ENCODE data around the gene FOXO3. TPM values are rescaled to one million over a fixed set of nuclear protein-coding genes. Genes with fewer than 3 reads are reported as not detected.
A peak's percentile ranks its signal among the peaks of the same experiment; 100 is the strongest.

The FOXO3 gene
- total RNA-seq, 3 donors from 2014 or later (not counting 1 experiment from before 2014, with no cell fraction given): 43.1 to 70.4 (median 51.3) TPM

- Histone ChIP-seq H3K36me3 (ENCODE audit: control insufficient read depth, insufficient read depth, low read length) (peaks cover 2% of the 10 kb centered on the region), H3K4me3 (ENCODE audit: low read length) (no peak overlapping the region), H3K27me3 (ENCODE audit: control insufficient read depth, insufficient read depth, low read length) (no peaks in the 10 kb centered on the region), H3K9me3 (ENCODE audit: control insufficient read depth, insufficient read depth, low read length) (no peaks in the 10 kb centered on the region), H3K4me1 (ENCODE audit: control insufficient read depth, insufficient read depth, low read length) (peaks cover 5% of the 10 kb centered on the region), H3K27ac (ENCODE audit: low read length) (no peak overlapping the region)
- H3K27me3 Mint-ChIP-seq (ENCODE audit: low read depth in 2 of 2): no peaks in the 10 kb centered on the region
- no peak for TF ChIP-seq CTCF (IDR thresholded peaks at IDR 0.05)
- DNase-seq (no peak), ATAC-seq (no peak)
- H3K4me1 Mint-ChIP-seq: peaks cover 69 to 72% of the 10 kb centered on the region in 2 donors
- no peaks in the 10 kb centered on the region for H3K36me3 Mint-ChIP-seq
- H3K27ac Mint-ChIP-seq: peak overlapping the region; percentile 50 to 83
- 94% methylated on average over 2 of the region's 2 CpGs for WGBS (ENCODE audit: insufficient coverage)
- peak overlapping the region; percentile 68 for H3K4me3 Mint-ChIP-seq
- intact Hi-C loops (cut with micrococcal nuclease): no loop called here
- no peaks in the 10 kb centered on the region for H3K9me3 Mint-ChIP-seq
Observed at GRCh38 chr6:108580646-108581045, 19.9 kb downstream of the FOXO3 start.

GRCh38 chr6:108581237-108581931 lies 20.7 kb downstream of the FOXO3 start:
- H3K27ac ChIP-seq (ENCODE audit: low read length): peak overlapping the region; percentile 37
- DNase-seq (peak in 1 of 2 donors; percentile 41), ATAC-seq (peak; percentile 56 to 63 (median 59))
- peaks cover 5% of the 10 kb centered on the region for H3K4me1 ChIP-seq (ENCODE audit: control insufficient read depth, insufficient read depth, low read length)
- no peaks in the 10 kb centered on the region for H3K27me3 ChIP-seq (ENCODE audit: control insufficient read depth, insufficient read depth, low read length)
- no peak for TF ChIP-seq CTCF (IDR thresholded peaks at IDR 0.05)
- Mint-ChIP-seq H3K36me3 (no peaks in the 10 kb centered on the region), H3K27me3 (ENCODE audit: low read depth in 2 of 2) (no peaks in the 10 kb centered on the region), H3K4me1 (peaks cover 65 to 74% of the 10 kb centered on the region in 2 donors), H3K9me3 (no peaks in the 10 kb centered on the region), H3K27ac (peak overlapping the region; percentile 50 to 83), H3K4me3 (peak overlapping the region; percentile 68)
- H3K4me3 ChIP-seq (ENCODE audit: low read length): no peak overlapping the region
- intact Hi-C loops (cut with micrococcal nuclease): no loop called here
- 40% methylated on average over 1 of the region's 3 CpGs for WGBS (ENCODE audit: insufficient coverage)
- no peaks in the 10 kb centered on the region for H3K9me3 ChIP-seq (ENCODE audit: control insufficient read depth, insufficient read depth, low read length)
- H3K36me3 ChIP-seq (ENCODE audit: control insufficient read depth, insufficient read depth, low read length): peaks cover 2% of the 10 kb centered on the region

- no peaks in the 10 kb centered on the region for H3K27me3 Mint-ChIP-seq (ENCODE audit: low read depth in 2 of 2)
- ATAC-seq (no peak), DNase-seq (no peak)
- H3K36me3 Mint-ChIP-seq: no peaks in the 10 kb centered on the region
- no peak for TF ChIP-seq CTCF (IDR thresholded peaks at IDR 0.05)
- no peak overlapping the region for H3K4me3 ChIP-seq (ENCODE audit: low read length)
- no peaks in the 10 kb centered on the region for H3K9me3 Mint-ChIP-seq
- H3K4me3 Mint-ChIP-seq: no peak overlapping the region
- peak overlapping the region; percentile 50 to 83 for H3K27ac Mint-ChIP-seq
- H3K27me3 ChIP-seq (ENCODE audit: control insufficient read depth, insufficient read depth, low read length): no peaks in the 10 kb centered on the region
- intact Hi-C loops (cut with micrococcal nuclease): no loop called here
- WGBS (ENCODE audit: insufficient coverage): 88% methylated on average over 1 of the region's 1 CpG
- peaks cover 2% of the 10 kb centered on the region for H3K36me3 ChIP-seq (ENCODE audit: control insufficient read depth, insufficient read depth, low read length)
- no peak overlapping the region for H3K27ac ChIP-seq (ENCODE audit: low read length)
- no peaks in the 10 kb centered on the region for H3K9me3 ChIP-seq (ENCODE audit: control insufficient read depth, insufficient read depth, low read length)
- peaks cover 5% of the 10 kb centered on the region for H3K4me1 ChIP-seq (ENCODE audit: control insufficient read depth, insufficient read depth, low read length)
- peaks cover 62 to 72% of the 10 kb centered on the region in 2 donors for H3K4me1 Mint-ChIP-seq
Observed at GRCh38 chr6:108581932-108582475, 21.3 kb downstream of the FOXO3 start.
